HG03520 (cell line): ENCODE measurements around the gene NOG.

Experiments
- ATAC-seq: cut with Tn5 transposase; IDR thresholded peaks from one replicate; pipeline ENCODE4 v1.9.1; 2021; ENCODE audit warnings: mild to moderate bottlenecking, moderate library complexity; ENCODE audit not compliant: unreplicated experiment

Gene NOG

DNA sequence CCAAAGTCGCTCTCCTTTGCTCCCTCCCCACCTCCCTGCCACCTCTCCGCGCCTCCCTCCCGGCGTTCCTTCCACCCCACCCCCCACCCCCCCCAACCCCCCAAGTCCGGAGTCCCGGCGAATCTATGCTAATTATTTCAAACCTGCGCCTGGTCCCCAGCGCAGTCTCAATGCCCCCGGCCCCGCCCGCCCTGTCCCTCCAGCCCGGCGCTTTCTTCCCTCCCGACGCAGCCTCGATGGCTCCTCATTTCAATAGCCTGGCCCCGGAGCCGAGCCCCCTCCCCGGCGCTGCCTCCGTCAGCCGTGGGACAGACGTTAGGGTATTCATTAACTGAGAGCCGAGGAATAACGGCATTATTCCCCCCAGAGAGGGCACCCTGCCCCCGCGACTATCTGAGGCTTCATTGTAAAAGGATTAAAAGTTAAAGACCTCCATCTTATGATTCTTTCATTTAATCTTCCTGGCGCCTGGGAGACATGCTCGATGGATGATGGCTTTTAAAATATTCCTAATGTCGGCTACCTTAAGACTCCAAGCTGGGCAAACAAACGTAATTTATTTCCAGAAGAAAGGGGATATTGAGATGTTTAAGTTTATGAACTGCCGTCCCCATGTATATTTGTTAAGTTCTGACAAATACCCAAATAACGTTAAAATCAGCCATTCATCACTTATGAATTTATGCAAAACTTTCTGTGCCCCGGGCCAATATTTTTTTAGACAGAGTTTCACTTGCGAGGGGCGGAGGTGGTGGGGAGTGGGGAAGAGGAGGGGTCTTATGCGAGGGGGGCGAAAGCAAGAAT lies 3.4 kb downstream of the NOG start:
- no peak for ATAC-seq

DNA sequence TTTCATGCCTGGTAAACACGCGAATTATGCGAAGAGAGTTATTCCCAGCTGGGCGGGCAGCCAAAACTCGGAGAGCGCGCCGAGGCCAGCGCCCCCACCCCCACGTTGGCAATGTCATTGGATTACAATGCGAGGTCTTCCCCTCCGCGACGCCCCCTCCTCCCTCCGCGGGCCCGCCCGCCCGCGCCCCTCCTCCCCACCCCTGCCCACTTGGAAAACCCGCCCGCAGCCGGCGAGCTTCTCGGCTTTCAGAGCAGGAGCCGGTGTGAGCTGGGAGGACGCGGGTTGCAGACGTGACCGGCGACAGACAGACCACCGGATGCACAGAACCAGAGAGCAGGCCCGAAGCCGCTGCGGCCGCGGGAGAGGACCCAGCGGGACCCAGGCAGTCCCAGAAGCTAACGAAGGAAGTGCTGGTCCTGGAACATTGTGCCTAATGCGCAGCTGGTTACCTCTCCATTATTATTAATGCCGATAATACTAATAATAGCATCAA lies 4.0 kb downstream of the NOG start:
- ATAC-seq: no peak

- no peak for ATAC-seq
These were observed 5.0 kb downstream of the NOG start for GRCh38 chr17:56598466-56598865.

GRCh38 chr17:56599088-56599487 lies 5.6 kb downstream of the NOG start:
- no peak for ATAC-seq

DNA sequence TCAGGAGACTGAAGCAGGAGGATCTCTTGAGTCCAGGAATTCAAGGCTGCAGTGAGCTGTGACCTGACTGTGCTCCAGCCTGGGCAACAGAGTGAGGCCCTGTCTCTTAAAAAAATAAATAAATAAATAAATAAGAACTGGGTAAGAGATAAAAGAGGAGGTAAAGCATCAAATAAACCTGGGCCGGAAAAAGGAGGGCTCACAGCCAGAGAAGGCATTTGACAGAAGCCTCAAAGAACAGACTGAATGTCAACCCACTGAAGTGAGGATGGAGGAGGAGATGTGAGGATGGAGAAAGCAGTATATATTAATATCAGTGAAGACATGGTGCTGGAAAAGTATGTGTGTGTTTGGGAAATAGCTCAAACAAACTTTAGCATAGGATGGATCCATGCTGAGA lies 6.1 kb downstream of the NOG start:
- no peak for ATAC-seq

DNA sequence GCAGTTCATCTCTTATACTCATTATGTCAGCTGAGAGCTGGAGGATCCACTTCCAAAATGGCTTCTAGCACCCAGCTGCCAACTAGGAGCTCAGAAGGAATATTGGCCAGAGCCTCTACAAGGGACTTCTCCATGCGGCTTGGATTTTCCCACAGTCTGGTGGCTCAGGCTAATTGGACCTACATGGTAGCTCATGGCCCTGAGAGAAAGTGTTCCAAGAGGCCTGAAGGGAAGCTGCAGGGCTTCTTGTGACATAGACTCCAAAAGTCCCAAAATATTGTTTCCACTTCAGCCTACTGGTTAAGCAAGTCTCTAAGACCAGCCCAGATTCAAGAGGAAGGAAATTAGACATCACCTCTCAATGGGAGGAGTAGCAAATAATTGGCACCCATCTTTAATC lies 6.8 kb downstream of the NOG start:
- no peak for ATAC-seq

- no peak for ATAC-seq
These were observed 8.1 kb downstream of the NOG start for GRCh38 chr17:56601591-56601990.

DNA sequence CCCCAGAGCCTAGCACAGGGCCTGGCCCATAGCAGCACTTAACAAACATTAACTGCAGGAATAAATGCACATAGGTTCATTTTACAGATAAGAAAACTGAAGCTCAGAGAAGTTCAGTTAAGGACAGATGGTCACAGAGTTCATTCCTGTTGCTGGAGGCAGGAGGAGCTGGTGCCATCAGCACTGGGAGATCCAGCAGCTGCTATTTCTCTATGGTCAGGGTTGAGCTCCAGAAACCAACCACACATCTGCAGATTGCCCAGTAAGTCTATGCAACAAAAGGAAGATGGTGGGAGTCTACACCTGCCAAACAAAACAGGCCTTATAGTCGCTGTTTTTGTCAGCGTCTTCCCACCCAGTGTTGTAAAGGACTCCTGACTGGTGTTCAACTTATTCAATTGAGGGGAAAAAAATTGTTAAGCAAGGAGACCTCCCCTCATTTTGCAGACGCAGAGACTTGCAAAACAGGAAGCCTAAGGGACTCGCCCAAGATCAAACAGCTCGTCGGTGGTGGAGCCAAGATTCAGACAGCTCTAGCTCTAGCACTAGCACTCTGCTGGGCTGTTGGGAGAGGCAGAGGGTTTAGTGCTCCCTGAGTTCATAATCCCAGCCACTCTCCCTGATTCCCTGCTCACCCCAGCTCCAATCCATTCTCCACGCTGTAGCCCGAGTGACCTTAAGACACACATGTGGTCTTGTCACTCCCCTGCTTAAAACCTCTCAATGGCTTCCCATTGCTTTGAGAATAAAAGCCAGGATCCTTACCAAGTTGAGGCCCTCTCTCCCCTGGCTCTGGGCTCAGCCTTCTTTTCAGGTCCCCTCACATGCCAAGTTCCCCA lies 9.0 kb downstream of the NOG start:
- ATAC-seq: no peak

DNA sequence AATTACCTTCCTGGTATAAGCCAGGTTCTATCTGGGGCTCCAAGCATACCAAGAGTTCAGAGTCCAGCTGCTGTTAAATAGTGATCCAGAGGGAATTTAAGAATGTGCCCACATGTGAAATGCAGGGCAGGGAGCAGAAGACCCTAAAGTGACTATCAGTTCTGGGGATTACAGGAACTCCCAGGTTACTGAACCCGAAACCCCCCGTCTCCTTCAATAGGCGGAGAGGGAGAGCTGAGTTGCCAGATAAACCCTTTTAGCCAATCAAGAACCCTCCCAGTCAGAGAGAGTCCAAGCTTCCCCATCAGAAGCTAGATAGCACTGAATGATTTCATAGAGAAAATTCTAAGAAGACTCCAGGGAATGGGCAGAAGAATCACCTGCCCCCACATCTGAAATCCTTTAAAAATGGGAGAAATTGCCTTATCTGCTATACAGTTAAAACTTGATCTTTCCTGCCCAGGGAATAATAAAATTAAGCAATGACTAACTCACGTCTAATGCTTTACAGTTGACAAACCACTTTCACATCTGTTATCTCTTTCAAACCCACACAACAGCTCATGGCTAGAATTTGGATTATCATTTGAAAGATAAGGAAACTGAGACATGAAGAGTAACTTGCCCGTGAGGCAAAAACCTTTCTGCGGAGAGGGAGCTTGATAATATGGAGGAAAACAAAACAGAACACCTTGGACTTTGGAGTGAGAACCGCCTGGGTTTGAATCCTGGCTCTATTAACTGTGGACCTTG lies 10.2 kb downstream of the NOG start:
- no peak for ATAC-seq

DNA sequence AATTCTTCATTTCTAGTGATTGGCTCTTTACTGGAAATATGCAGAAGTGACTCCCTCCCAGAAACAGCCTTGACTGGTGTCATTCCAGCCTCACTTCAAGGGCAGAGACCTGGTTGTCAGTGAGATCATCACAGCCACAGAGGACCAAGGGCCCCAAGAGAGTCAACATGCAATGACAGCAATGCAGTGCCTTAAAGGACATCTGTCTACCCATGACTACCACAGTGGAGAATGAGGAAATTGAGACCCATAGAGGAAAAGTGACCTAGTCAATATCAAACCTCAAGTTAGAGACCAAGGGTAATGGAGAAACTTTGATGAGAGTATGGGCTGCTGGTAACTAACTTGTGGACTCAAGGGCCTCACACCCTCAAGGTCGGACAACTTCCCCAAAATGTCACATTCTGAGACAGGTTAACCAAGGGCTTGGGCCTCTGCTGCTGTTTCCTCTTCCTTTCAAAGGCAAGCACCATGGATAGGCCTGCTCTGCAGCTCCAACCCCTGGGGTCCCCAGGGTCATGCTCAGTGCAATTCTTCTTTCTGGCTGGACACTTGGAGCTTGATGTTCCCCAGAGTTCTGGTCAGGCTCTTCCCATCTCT lies 11.3 kb downstream of the NOG start:
- no peak for ATAC-seq

DNA sequence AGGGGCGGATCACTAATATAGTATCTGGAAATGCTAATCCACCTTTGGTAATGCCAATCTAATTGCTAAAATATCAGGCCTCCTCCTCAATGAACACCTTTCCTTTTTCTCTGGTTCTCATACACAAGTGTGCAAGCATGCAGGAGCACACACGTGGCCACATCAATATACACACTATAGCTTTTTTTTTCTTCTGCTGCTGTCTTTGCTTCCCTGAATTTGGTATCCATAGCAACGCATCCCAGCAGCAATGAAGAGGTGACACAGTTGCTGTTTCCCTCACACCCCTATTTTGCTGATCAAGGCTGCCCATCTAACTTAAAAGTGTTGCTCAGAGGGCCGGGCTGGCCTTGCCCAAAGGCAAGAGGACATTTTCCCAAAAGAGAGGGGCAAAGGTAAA lies 15.4 kb downstream of the NOG start:
- no peak for ATAC-seq

GRCh38 chr17:56610321-56610720 lies 16.8 kb downstream of the NOG start:
- no peak for ATAC-seq

GRCh38 chr17:56613131-56613530 lies 19.6 kb downstream of the NOG start:
- no peak for ATAC-seq

DNA sequence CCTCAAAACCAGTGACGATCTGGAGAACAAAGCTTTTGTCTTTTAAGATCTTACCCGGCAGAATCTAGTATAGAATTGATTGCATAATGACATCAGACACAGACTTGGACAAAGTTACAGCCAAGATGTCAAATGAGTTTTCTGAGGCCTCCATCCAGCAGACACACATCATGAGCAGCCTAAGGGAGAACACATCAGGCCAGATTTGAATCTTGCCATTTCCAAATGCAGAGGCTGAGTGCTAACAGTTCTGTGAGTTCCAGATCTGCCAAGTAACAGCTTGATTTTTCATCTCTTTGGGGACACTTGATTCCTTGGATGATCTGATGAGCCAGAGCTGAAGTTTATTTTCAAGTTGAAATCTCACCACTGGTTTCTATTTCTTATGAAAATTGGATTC lies 21.0 kb downstream of the NOG start:
- ATAC-seq: no peak

DNA sequence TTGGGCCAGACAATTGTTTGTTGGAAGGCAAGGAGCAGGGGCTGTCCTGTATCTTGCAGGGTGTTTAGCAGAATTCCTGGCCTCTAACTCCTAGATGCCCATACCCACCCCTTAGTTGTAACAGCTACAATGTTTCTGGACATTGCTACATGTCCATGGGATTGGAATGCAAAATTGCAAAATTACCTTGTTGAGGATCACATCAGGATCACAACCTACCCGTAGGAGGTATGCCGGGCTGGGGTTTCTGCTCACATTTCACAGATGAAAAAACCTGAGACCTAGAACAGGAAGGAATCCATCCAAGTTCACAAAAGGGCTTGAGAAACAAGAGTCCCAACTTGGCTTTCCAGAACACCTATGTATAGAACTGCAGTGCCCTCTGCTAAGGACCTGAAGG lies 22.7 kb downstream of the NOG start:
- ATAC-seq: no peak

- no peak for ATAC-seq
These were observed 29.9 kb downstream of the NOG start for GRCh38 chr17:56623383-56623782.

GRCh38 chr17:56624309-56624708 lies 30.8 kb downstream of the NOG start:
- ATAC-seq: no peak

DNA sequence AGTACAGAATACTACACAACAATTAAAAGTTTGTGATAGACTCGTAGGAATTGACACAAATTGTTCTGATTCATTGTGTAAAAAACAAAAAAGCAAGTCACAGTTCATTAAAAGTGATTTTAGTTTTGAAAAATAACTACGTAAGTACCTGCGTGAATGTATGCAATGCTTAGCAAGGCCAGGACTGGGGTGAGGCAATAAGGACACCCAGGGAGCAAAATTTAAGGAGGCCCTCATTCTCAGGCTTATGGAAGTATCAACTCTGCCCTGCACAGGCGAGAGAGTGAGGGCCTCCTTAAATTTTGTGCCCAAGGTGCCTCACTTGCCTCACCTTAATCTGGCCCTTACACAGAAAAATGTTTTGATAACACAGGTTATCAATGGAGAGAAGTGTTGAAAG lies 31.4 kb downstream of the NOG start:
- ATAC-seq: no peak

- ATAC-seq: no peak
These were observed 36.1 kb downstream of the NOG start for GRCh38 chr17:56629531-56630075.

DNA sequence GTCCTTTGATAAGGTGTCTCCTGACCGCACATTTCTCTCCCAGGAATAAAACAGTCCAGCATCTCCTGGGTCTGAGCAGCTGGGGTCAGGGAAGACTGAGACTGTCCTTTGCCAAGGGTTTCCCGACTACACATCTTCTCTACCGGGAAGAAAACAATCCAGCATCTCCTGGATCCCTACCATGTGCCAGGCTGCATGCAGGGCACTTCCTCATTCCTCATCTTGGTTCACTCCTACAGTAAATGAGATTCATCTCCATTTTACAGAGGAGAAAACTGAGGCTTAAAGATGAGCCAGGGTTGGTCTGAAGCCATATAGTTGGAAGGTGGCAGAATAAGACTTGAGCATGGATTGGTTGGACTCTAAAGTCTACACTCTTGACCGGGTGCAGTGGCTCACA lies 36.7 kb downstream of the NOG start:
- no peak for ATAC-seq

GRCh38 chr17:56633681-56634080 lies 40.2 kb downstream of the NOG start:
- no peak for ATAC-seq
